ENCODE measurements around the gene RASGRP1.

- TF ChIP-seq FOXK2 (IDR thresholded peaks at IDR 0.05) (no peak), FOXM1 (IDR thresholded peaks at IDR 0.05; ENCODE audit: borderline replicate concordance) (no peak), FOXA1 (IDR thresholded peaks at IDR 0.05) (no peak), L3MBTL2 (conservative IDR thresholded peaks at IDR 0.05) (no peak), TARDBP (IDR thresholded peaks at IDR 0.05) (no peak), SUZ12 (IDR thresholded peaks at IDR 0.05) (no peak), PKNOX1 (IDR thresholded peaks at IDR 0.05) (no peak), BHLHE40 (IDR thresholded peaks at IDR 0.05; ENCODE audit: borderline replicate concordance) (no peak), NFRKB (IDR thresholded peaks at IDR 0.05) (no peak)
These were observed 57.0 kb downstream of the RASGRP1 start for GRCh38 chr15:38507570-38507969.
